ENCODE data around the gene REEP6. TPM values are rescaled to one million over a fixed set of nuclear protein-coding genes. Genes with fewer than 3 reads are reported as not detected.
A peak's percentile ranks its signal among the peaks of the same experiment; 100 is the strongest.

Gene REEP6
- total RNA-seq, 2 donors from 2014 or later: 6.9 to 16.6 TPM

GRCh38 chr19:1483131-1483978 is 7.6 kb upstream of the REEP6 start:
- no peak overlapping the region for H3K27ac ChIP-seq
- H3K4me3 ChIP-seq: no peak overlapping the region
- H3K4me1 ChIP-seq: peaks cover 8% of the 10 kb centered on the region
- ATAC-seq: no peak
- H3K36me3 ChIP-seq (replicated peaks in 1 of 2; ENCODE audit: insufficient read depth in 1 of 2, low read depth in 2 of 2): no peaks in the 10 kb centered on the region
- TF ChIP-seq POLR2A (IDR thresholded peaks at IDR 0.05) (no peak), CTCF (IDR thresholded peaks at IDR 0.05) (no peak)
- intact Hi-C loops (cut with DNase I): no loop called here
- H3K27me3 ChIP-seq: no peaks in the 10 kb centered on the region
- no peak for DNase-seq
- 90 to 100% methylated on average over 3 to 64 of the region's 77 CpGs for WGBS, 2 donors
- no peaks in the 10 kb centered on the region for H3K9me3 ChIP-seq

GRCh38 chr19:1483979-1484428 is 7.0 kb upstream of the REEP6 start:
- TF ChIP-seq POLR2A (IDR thresholded peaks at IDR 0.05) (no peak), CTCF (IDR thresholded peaks at IDR 0.05) (no peak)
- Histone ChIP-seq H3K27ac (no peak overlapping the region), H3K27me3 (no peaks in the 10 kb centered on the region), H3K4me3 (no peak overlapping the region), H3K36me3 (replicated peaks in 1 of 2; ENCODE audit: insufficient read depth in 1 of 2, low read depth in 2 of 2) (no peaks in the 10 kb centered on the region), H3K9me3 (no peaks in the 10 kb centered on the region), H3K4me1 (peaks cover 5% of the 10 kb centered on the region)
- DNase-seq: no peak
- 77 to 94% methylated on average over 3 to 21 of the region's 23 CpGs for WGBS, 2 donors
- intact Hi-C loops (cut with DNase I): no loop called here
- no peak for ATAC-seq

- Histone ChIP-seq H3K27me3 (no peaks in the 10 kb centered on the region), H3K9me3 (no peaks in the 10 kb centered on the region), H3K4me1 (peaks cover 19% of the 10 kb centered on the region), H3K4me3 (no peak overlapping the region), H3K36me3 (replicated peaks in 1 of 2; ENCODE audit: insufficient read depth in 1 of 2, low read depth in 2 of 2) (no peaks in the 10 kb centered on the region), H3K27ac (no peak overlapping the region)
- WGBS, 2 donors: 96 to 99% methylated on average over 16 to 48 of the region's 56 CpGs
- intact Hi-C loops (cut with DNase I): no loop called here
- TF ChIP-seq CTCF (IDR thresholded peaks at IDR 0.05) (no peak), POLR2A (IDR thresholded peaks at IDR 0.05) (no peak)
- no peak for ATAC-seq
- no peak for DNase-seq
These were observed 4.0 kb upstream of the REEP6 start for GRCh38 chr19:1486720-1487575.

GRCh38 chr19:1487576-1488281 is 3.3 kb upstream of the REEP6 start:
- DNase-seq: peak in 1 of 4 donors; percentile 10
- no peak overlapping the region for H3K4me3 ChIP-seq
- no peak overlapping the region for H3K27ac ChIP-seq
- no peaks in the 10 kb centered on the region for H3K36me3 ChIP-seq (replicated peaks in 1 of 2; ENCODE audit: insufficient read depth in 1 of 2, low read depth in 2 of 2)
- TF ChIP-seq CTCF (IDR thresholded peaks at IDR 0.05) (no peak), POLR2A (IDR thresholded peaks at IDR 0.05) (no peak)
- peaks cover 27% of the 10 kb centered on the region for H3K4me1 ChIP-seq
- intact Hi-C loops (cut with DNase I): no loop called here
- WGBS, 2 donors: 84 to 100% methylated on average over 5 to 9 of the region's 40 CpGs
- no peaks in the 10 kb centered on the region for H3K9me3 ChIP-seq
- H3K27me3 ChIP-seq: no peaks in the 10 kb centered on the region
- no peak for ATAC-seq

All from body of pancreas (tissue), 4 donors.